Activated CD4-positive, alpha-beta T cell treated with anti-CD3 and anti-CD28 coated beads, Interleukin-2, Interleukin-4, amounts not matched to agents 100 ng/mL and 50 ng/mL, durations not matched to agents 16 hours and 8 hours (primary cell): Measurements from ENCODE around the gene C17orf114.
A peak's percentile ranks its signal among the peaks of the same experiment; 100 is the strongest.

Source experiments
- DNase-seq: peaks from one replicate; pipeline ENCODE4 v3.0.0-alpha.2; 2020; ENCODE audit warnings: low spot score

Gene C17orf114

GRCh38 chr17:4823373-4824089 is 21.4 kb upstream of the C17orf114 start:
- DNase-seq, result no peak

DNA sequence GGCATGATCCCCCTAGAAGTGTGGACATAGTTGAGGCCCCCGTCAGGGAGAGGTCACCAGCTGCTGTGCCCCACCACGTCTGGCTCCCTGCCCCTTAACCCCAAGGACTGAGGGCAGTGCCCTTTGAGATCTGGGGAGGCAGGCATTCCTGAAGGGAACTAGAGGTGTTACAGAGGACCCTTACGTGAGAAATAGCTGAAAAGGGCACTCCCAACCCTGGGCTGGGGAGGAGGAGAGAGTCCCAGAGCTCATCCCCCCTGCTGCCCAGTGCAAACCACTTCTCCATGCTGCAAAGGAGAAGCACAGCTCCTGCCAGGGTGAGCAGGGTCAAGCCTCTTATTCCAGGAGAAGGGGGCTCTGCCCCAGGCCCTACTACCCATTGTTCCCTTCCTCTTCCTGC is 20.7 kb upstream of the C17orf114 start:
- DNase-seq, result no peak

DNA sequence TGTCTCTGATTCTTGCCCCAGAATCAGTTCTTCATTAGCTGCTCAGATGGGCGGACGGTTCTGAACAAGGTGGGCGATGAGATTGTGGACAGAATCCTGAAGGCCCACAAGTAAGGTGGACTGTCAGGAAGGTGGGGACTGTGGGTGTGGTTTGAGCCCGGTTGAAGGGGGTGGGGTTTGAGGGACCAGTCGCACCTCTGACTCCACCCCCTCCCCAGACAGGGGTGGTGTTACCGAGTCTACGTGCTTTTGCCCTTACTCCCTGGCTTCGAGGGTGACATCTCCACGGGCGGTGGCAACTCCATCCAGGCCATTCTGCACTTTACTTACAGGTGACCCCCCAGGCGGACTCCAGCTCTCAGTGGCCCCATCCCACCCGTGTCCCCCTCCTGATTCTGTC is 16.1 kb upstream of the C17orf114 start:
- DNase-seq, result no peak

GRCh38 chr17:4816826-4817225 is 14.7 kb upstream of the C17orf114 start:
- DNase-seq, result no peak

DNA sequence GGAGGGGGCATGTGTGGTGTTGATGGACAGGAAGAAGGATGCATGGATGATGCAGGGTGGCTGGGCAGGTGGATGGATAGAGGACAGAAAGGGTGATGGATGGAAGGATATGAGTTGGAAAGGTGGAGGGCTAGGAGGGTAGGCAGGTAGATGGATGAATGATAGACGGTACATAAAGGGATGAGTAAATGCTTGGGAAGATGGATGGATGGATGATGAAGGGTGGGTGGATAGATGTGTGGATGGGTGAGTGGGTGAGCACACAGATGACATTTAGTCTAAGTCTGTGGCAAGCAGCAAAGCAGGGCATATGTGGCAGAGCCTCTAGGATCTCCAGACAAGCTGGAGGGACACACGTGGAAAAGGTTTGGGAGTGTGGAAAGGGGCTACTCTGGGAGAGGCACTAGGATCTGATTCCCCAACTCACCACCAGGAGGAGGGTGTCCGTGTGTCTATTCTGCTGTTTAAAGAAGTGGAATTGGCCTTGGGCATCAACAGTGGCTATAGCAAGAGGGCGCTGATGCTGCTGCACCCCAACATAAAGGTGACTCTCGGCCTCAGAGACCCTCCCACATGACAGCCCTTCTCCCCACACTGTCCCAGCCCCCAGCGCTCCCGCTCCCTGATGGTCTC is 13.0 kb upstream of the C17orf114 start:
- DNase-seq, result no peak

GRCh38 chr17:4812690-4813089 is 10.6 kb upstream of the C17orf114 start:
- DNase-seq, result no peak

DNA sequence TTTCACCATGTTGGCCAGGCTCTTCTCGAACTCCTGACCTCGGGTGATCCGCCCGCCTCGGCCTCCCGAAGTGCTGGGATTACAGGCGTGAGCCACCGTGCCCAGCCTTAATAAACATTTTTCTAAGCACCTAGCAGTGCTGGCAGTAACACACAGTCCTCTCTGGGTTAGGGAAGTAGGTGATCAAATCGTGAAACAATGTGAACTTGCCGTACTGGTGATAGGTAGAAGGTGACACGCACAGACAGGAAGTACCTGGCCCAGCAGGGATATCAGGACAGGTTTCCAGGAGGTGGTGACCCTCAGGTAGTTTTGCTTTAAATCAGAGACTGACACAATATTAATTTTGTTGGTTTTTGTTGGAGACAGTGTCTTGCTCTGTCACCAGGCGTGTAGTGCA is 9.3 kb upstream of the C17orf114 start:
- DNase-seq, result no peak

DNA sequence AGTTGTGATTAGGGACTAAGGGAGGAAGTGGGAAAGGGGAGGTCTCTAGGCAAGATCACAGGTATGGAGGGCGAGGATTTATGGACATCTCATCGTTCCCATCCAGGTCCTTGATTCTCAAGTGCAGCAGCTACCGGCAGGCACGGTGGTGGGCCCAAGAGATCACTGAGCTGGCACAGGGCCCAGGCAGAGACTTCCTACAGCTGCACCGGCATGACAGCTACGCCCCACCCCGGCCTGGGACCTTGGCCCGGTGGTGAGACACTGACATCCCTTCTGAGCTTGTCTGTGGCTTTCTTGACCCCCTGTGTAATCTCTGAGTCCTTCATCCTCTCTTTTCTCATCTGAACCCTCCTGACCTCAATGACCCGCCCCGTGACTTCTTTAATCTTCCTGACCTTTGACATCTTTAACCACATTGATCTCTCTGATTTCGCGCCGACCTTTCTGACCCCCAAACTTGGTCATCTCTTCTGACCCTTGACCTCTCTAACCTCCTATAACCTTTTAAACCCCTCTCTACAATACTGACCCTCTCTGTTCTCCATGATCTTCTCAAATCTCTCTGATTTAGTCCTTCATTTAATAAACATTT is 8.7 kb upstream of the C17orf114 start:
- no peak for DNase-seq

DNA sequence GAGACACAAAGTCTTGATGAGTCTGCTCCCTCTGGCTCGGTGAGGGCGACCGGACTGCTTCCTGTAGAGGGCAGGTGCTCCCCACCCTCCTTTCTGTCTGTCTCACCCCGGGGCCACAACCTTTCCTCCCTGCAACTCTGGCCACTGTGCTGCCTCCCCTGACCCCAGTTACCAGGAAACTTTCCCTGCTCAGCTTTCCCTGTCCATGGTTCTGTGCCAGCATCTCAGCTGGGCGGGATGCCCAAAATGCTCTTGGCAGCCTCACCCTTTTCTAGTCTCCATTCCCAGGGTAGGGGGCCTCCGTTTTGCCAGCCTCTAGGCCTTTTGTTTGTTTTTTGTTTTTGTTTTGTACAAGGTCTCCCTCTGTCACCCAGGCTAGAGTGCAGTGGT is 6.2 kb upstream of the C17orf114 start:
- DNase-seq, result no peak

DNA sequence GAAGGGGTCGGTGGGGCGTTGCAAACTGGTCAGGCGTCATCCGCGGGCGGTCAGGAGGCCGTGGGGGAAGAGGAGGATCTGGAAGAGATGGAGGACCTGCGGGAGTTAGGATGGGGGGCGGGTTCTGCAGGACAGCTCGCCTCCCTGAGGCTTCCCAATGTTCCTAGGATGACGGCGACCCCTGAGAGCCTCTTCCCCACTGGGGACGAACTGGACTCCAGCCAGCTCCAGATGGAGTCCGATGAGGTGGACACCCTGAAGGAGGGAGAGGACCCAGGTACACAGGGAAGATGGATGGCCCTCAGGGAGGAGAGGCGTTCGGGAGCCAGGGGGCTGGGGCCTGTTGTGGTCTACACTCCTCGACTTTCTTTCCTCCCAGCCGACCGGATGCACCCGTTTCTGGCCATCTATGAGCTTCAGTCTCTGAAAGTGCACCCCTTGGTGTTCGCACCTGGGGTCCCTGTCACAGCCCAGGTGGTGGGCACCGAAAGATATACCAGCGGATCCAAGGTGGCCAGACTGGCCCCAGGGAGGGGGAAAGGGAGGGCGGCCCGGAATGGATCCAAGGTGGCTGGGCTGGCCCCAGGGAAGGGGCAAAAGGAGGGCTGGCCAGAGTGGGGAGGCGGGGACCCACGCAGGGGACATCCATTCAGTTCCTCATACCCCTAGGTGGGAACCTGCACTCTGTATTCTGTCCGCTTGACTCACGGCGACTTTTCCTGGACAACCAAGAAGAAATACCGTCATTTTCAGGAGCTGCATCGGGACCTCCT is 5.7 kb upstream of the C17orf114 start:
- DNase-seq, result no peak

- peak; percentile 87 for DNase-seq
Measured at GRCh38 chr17:4806777-4807604, 4.9 kb upstream of the C17orf114 start, which contains the start of gene PLD2. Gene PLD2, plus strand, starts transcription at chr17:4807152. Its CDS starts 621 bp downstream, at chr17:4807773.

- no peak for DNase-seq
Measured at GRCh38 chr17:4806456-4806776, 4.3 kb upstream of the C17orf114 start.

DNA sequence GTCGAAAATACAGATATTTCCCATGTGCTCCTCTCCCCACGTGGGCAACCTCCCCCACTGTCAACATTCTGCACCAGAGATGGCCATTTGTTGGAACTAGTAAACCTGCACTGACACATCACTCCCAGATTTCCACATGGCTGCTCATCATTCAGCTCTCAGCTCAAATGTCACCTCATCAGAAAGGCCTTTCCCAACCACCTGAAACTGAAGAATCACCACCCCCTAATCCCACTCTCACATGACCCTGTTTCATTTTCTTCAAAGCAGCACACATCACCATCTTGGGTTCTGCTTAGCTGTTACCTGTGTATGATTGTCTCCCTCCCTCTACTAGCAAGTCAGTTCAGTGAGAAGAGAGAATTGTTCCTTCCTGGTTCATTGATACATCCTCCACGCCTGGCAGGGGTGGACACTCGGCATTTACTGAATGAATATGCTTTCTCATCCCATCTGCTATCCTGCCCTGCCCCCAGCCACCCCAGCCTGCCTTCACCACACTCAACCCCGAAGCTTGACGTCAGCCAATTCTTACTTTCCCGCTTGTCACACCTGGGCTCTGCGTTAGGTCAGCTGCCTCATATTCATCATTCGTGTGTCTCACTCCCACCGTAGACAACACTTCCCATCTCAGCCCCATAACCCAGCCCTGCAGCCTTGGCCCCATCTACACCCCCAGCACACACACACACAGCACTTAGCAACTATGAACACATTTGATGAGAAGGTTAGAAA is 1.5 kb downstream of the C17orf114 start:
- DNase-seq, result no peak

DNA sequence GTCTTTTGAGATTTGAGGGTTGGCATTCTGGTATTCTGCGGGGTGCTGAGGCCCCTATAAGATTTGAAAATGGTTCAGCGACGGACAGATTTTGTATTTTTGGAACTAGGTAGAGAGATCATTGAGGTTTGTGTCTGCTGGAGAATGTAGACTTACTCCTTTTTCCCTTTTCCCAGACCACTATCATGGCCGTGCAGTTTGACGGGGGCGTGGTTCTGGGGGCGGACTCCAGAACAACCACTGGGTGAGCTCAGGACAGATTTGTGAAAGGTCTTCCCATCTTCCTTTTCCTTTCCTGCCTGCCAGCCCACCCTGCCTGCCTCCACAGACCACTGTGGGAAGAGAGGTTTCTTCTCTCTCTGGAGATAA is 5.6 kb downstream of the C17orf114 start:
- peak; percentile 35 for DNase-seq

DNA sequence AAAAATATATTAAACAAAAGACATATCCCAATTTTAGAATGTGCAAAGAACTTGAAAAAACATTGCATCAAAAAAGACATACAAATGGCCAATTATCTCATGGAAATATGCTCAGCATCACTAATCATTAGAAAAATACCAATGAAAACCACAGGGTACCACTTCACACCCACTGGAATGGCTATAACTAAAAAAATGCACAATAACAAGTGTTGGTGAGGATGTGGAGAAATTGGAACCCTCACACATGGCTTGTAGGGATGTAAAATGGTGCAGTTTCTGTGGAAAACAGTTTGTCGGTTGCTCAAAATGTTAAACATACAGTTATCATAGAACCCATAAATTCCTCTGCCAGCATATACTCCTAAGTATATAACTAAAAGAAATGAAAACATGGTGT is 7.0 kb downstream of the C17orf114 start:
- no peak for DNase-seq

DNA sequence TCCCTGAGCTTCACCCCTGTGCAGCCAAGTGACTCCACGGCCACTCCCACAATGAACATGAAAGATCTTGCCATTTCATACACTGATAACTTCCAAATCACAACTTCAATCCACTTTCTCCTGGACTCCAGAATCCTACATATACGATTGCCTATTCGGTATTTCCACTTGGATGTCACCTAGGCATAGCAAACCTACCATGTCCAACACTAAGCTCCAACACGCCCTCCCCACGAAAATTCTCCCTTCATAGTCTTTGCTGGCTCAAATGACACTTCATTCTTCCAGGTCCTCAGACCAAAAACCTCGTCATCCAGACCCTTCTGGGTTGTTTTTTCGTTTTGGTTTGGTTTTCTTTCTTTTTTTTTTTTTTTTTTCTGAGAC is 11.4 kb downstream of the C17orf114 start:
- DNase-seq, result no peak

GRCh38 chr17:4789951-4790704 is 12.0 kb downstream of the C17orf114 start:
- peak; percentile 86 for DNase-seq

GRCh38 chr17:4789701-4789950 is 12.5 kb downstream of the C17orf114 start:
- no peak for DNase-seq

DNA sequence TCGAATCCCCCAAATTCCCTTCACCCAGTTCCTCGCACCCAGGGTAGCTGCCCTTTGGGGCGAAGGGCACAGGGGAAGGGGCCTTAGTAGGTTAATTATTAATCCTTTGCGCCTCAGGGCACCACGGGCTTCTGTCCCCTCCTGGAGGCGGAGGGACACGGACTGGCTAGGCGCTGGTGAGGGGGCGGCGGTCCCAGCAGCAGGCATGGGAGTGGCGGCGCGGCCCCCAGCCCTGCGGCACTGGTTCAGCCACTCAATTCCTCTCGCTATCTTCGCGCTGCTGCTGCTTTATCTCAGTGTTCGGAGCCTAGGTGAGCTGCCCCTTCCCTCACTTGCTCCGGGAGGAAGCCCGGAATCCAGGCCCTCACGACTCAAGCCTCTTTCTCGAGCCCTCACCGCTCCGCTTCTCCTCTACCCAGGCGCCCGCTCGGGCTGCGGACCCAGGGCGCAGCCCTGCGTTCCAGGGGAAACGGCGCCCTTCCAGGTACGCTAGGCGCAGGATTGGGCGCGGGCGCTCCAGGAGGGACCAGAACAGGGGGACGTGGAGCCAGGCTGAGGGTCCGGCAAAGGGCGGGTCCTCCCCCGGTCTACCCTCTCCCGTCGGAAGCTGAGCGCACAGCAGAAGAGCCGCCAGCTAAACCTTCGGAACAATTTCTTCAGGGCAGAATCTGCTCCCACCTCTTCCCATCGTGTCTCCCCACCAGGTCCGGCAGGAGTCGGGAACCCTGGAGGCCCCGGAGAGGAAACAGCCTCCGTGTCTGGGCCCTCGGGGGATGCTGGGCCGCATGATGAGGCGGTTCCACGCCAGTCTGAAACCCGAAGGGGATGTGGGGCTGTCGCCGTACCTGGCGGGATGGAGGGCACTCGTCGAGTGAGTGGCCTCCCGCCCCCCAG is 13.1 kb downstream of the C17orf114 start, which contains the start of gene GLTPD2:
TSS of gene GLTPD2 (plus strand) at position 158 of the 894 bp plus-strand sequence. CDS start at position 206, 48 bp downstream.
- no peak for DNase-seq
